T-helper 2 cell treated with Interferon-gamma antibody and Interleukin-4, amounts not matched to agents 100 ng/mL and 5 ng/mL, for 36 hours (primary cell): ENCODE data around the gene GRAMD1C. TPM values are rescaled to one million over a fixed set of nuclear protein-coding genes. Genes with fewer than 3 reads are reported as not detected.
"Not testable (repeated sequence)": the region's sequence is repeated elsewhere in the genome, so short reads cannot be mapped to it uniquely, and the experiment has no call there.

Source experiments
- intact Hi-C: fragments of 100-400 bp; cut with micrococcal nuclease; formaldehyde crosslinking; loops from one replicate; pipeline ENCODE4 v1.15.1; 2023
- total RNA-seq: library from RNA; stranded (reverse); gene quantifications from 2 replicates; pipeline ENCODE4 v1.2.3, GENCODE V29; 2022

Gene GRAMD1C
- total RNA-seq, result 0.23 and 0.32 TPM in 2 replicates

DNA sequence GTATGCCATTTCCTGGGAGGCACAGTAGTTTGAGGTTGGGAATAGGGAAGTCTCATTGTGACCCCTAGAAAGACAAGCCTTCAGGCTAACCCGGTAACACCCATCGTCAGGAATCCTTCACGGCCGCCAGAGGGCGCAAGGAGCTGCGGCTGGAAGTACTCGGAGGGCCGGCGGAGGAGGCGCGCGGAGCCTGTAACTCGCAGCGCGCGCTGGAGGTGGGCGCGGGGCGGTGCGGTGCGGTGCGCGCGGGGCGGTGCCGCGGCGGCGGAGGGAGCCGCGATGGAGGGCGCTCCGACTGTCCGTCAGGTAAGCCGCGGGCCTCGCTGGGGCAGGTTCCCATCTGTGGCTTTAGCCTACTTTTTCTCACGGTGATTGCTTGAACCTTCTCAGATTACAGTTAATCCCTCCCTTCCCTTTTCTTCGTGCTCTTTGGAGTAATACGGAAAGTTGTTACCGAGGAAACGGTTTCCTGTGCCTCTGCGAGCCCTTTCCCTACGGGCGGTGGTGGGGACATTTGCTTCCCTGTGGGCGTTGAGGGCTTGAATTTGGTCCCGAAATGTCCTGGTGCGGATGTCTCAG lies at the start of gene GRAMD1C:
Gene GRAMD1C, plus strand, starts transcription at position 158 of the 579 bp plus-strand sequence. Its CDS starts 122 bp downstream, at position 280.
- intact Hi-C loops, result loop anchor here (1.0 to 10.0 kb wide), 4 partner anchors 75 to 316 kb away; partner anchors contain the start of genes CCDC191 and QTRT2

DNA sequence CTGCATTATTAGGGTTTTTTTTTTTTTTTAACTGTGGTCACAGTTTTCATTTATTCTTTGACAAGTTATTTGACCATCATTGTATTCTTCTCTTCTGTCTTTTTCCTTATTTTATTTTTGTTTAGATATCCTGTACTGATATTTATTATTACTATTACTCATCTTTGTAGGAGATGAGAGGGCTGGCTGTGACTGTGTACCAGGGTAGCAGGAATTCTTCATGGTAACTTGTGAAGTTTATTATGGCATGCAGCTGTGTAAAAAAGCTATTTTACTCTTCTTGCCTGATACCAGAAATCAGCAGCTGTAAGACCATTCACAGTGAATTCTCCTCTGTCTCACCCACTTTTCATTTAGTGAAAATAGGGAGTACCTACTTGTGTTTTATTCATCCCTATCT lies 47.2 kb upstream of the GRAMD1C start:
- intact Hi-C loops, result no loop called here

- intact Hi-C loops, result no loop called here
These were observed 44.1 kb upstream of the GRAMD1C start for GRCh38 chr3:113794526-113794925.

DNA sequence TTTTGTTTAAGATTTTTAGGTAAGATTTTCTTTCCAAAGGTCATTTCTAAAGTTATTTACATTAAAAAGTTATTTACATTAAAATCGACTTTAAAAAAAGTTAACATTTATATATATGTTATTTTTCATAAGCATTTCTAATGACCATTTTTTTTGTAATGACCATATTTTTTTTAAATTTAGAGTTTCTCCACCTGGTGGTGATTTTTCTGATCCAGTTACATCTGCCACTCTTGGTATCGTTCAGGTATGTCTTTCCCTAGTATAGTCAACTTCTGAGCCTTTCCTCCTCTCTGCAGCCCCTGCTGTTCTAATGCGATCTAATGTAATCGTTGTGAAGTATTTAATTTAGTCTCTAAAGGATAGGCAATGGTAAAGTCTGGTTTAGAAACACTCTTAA lies 42.9 kb upstream of the GRAMD1C start:
- intact Hi-C loops, result no loop called here

GRCh38 chr3:113802795-113803455 lies 35.7 kb upstream of the GRAMD1C start:
- intact Hi-C loops, result no loop called here

GRCh38 chr3:113804661-113805060 lies 33.9 kb upstream of the GRAMD1C start:
- intact Hi-C loops, result no loop called here

DNA sequence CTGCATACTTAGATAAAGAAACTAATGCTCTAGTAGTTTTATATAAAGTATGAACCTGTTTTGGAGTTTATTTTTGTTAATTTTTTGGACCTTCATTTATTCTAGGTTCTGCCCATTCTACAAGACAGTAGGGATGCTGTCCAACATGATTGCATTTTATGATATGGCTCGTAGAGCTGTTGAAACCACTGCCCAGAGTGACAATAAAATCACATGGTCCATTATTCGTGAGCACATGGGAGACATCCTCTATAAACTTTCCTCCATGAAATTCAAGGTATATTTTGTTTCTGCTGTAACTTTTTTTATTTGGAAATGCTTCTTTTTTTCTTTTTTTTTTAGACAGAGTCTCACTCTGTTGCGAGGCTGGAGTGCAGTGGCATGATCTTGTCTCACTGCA lies 33.3 kb upstream of the GRAMD1C start:
- intact Hi-C loops, result no loop called here

- intact Hi-C loops, result no loop called here
These were observed 25.7 kb upstream of the GRAMD1C start for GRCh38 chr3:113812854-113813253.

DNA sequence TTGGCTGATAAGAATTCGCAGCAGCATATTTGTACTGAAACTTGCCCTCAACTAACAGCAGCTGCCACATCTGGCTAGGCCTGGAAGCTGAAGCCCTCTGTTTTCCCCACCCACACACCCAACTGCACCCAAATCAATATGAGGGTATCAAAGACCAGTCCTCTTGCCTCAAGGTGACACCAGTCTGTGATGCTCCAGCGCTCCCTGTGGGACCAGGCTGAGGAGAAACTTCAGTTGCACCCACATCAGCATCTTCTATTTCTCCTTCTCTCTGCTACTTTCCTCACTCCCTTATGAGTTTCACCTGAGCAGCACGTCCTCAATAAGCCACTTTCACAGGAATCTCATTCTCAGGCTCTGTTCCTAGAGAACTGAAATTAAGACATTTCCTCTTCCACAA lies 18.7 kb upstream of the GRAMD1C start:
- intact Hi-C loops, result no loop called here

- intact Hi-C loops, result no loop called here
These were observed 13.5 kb upstream of the GRAMD1C start for GRCh38 chr3:113825090-113825489.

- intact Hi-C loops, result no loop called here
These were observed 10.0 kb upstream of the GRAMD1C start for GRCh38 chr3:113828600-113828999.

- intact Hi-C loops, result loop anchor here (10.0 kb wide), 1 partner anchor 325 kb away; no protein-coding TSS in a partner anchor
These were observed 8.8 kb upstream of the GRAMD1C start for GRCh38 chr3:113829576-113830354.

- intact Hi-C loops, result loop anchor here (10.0 kb wide), 1 partner anchor 324 kb away; no protein-coding TSS in a partner anchor
These were observed 7.6 kb upstream of the GRAMD1C start for GRCh38 chr3:113831103-113831355.

- intact Hi-C loops, result loop anchor here (10.0 kb wide), 1 partner anchor 322 kb away; no protein-coding TSS in a partner anchor
These were observed 6.0 kb upstream of the GRAMD1C start for GRCh38 chr3:113832477-113833164.

GRCh38 chr3:113834983-113835382 lies 3.6 kb upstream of the GRAMD1C start:
- intact Hi-C loops, result loop anchor here (5.0 to 10.0 kb wide), 2 partner anchors 222 to 320 kb away; partner anchors contain the start of genes CCDC191 and QTRT2

DNA sequence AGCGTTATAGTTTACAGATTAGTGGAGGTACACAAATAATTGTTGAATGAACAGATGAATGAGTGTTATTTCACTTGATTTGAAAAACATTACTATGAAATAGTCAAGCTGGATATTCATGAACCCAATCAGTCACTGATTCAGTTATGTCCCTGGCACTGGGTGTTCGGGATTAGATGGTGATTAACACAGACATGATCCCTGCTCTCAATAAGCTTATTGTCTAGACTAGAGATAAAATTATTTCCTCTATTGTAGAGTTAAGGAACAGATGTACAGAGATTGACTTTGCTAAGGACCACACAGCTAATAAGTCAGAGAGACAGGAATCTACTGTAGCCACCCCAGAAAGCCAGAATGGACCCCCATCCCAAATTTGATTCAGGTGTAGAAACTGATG lies 963 bp downstream of the GRAMD1C start:
- intact Hi-C loops, result loop anchor here (2.0 to 10.0 kb wide), 3 partner anchors 103 to 315 kb away; partner anchors contain the start of genes CCDC191 and QTRT2

DNA sequence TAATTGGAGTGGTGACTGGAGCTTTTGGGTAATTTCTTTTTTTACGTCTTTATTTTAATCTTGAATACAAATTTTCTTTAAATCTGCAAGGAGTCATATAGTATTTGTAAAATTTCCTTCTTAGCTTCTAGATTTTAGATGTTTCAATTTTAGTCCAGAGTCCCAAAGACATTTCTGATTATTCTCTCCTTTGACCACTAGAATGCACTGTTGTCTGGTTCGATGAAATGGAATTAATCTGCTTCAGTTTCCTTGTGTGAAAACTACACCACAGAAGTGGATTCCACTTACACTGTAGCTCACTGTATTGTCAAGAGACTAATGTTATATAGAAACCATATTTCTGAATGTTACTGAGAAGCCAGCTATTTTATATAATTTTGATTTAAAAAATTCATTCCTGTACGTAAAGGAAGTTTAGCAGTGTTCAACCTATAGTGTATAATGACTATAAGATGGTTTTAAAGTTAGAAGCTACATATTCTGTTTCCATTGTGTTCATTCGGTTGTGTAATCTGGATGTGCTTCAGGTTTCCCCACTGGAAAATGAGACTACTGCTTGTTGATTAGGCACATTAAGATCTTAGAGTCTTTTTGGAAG lies 6.1 kb downstream of the GRAMD1C start:
- intact Hi-C loops, result loop anchor here (1.0 kb wide), 1 partner anchor 108 kb away; no protein-coding TSS in a partner anchor

DNA sequence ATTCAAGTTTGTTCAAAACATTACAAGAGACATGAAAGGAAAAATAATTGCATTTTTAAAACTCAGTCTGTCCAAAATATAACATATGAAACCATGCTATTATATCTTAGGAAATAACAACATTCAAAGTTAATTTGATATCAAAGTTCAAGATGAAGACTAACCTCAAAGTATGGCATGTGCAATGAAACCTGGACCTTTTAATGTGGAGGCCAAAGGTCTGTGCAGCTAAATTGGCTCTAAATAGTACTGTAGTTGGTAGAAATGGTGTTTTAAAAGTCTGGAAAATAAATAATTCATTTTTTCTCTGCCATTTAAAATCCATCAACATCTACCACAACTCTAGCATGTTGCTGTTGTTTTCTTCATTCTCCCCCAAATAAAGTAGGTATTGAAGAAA lies 8.7 kb downstream of the GRAMD1C start:
- intact Hi-C loops, result no loop called here

GRCh38 chr3:113847664-113848461 lies 9.3 kb downstream of the GRAMD1C start:
- intact Hi-C loops, result no loop called here

GRCh38 chr3:113849071-113849470 lies 10.5 kb downstream of the GRAMD1C start:
- intact Hi-C loops, result not testable (repeated sequence)
